ENCODE results near the gene SUCLG2.

DNA sequence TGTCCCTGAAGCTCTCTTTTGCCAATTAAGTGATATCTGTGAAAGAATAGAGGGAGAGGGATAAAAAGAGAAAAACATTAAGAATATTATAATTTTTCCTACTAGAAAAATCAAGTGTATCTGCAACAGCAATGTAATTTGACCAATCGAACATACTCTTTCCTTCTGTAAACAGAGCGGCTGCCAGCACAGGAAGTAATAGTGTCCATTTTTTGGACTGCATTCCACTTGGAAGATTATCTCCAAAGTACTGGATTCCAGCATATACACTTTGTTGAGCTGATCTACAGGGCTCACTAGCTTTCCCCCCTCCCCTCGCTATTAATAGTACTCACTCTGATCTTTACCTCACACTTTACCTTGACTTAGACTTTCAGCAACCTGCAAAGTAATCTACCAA lies 90.4 kb downstream of the SUCLG2 start:
- TF ChIP-seq, protein P1, sequence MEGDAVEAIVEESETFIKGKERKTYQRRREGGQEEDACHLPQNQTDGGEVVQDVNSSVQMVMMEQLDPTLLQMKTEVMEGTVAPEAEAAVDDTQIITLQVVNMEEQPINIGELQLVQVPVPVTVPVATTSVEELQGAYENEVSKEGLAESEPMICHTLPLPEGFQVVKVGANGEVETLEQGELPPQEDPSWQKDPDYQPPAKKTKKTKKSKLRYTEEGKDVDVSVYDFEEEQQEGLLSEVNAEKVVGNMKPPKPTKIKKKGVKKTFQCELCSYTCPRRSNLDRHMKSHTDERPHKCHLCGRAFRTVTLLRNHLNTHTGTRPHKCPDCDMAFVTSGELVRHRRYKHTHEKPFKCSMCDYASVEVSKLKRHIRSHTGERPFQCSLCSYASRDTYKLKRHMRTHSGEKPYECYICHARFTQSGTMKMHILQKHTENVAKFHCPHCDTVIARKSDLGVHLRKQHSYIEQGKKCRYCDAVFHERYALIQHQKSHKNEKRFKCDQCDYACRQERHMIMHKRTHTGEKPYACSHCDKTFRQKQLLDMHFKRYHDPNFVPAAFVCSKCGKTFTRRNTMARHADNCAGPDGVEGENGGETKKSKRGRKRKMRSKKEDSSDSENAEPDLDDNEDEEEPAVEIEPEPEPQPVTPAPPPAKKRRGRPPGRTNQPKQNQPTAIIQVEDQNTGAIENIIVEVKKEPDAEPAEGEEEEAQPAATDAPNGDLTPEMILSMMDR (IDR thresholded peaks at IDR 0.05), result no peak
- TF ChIP-seq POLR2A (IDR thresholded peaks at IDR 0.05), result no peak

Data from body of pancreas (tissue), 4 donors.